K562 (cell line): Measurements from ENCODE around the gene ZNF385D. TPM values are rescaled to one million over a fixed set of nuclear protein-coding genes. Genes with fewer than 3 reads are reported as not detected.
A peak's percentile ranks its signal among the peaks of the same experiment; 100 is the strongest.

Experiments
- BRF1 ChIP-seq: IDR thresholded peaks from 3 replicates; pipeline ENCODE4 v1.6.1; 2011; ENCODE audit warnings: borderline replicate concordance, mild to moderate bottlenecking; ENCODE audit not compliant: insufficient read length; ENCODE audit errors: extremely low read depth
- CBFA2T2 ChIP-seq: fragments of 450-650 bp; conservative IDR thresholded peaks from 2 replicates; pipeline ENCODE4 v1.6.1; 2017; ENCODE audit warnings: mild to moderate bottlenecking
- FOXJ3 ChIP-seq: sonication (generic); formaldehyde crosslinking; IDR thresholded peaks from 2 replicates; pipeline ENCODE4 v1.4.0; 2020; ENCODE audit warnings: mild to moderate bottlenecking, missing genetic modification reagents
- GATAD2A ChIP-seq: fragments of 450-650 bp; IDR thresholded peaks from 2 replicates; pipeline ENCODE4 v1.6.1; 2017
- HDAC2 ChIP-seq: fragments of 450-650 bp; IDR thresholded peaks from 2 replicates; pipeline ENCODE4 v1.6.1; 2016; ENCODE audit warnings: mild to moderate bottlenecking
- HNRNPLL ChIP-seq: fragments of 200-400 bp; formaldehyde crosslinking; IDR thresholded peaks from 2 replicates; pipeline ENCODE4 v1.6.1; 2017; ENCODE audit warnings: low read length, low read depth, mild to moderate bottlenecking; ENCODE audit not compliant: poor library complexity, severe bottlenecking
- JUNB ChIP-seq: fragments of 450-650 bp; formaldehyde crosslinking; conservative IDR thresholded peaks from 2 replicates; pipeline ENCODE4 v1.4.0; 2020; ENCODE audit warnings: mild to moderate bottlenecking
- NFIX ChIP-seq: fragments of 250-450 bp; sonication (Bioruptor Pico); IDR thresholded peaks from 2 replicates; pipeline ENCODE4 v1.4.0; 2020; ENCODE audit warnings: low read depth, mild to moderate bottlenecking, moderate library complexity
- PTBP1 ChIP-seq: fragments of 200-400 bp; formaldehyde crosslinking; IDR thresholded peaks from 2 replicates; pipeline ENCODE4 v1.6.1; 2017; ENCODE audit warnings: low read depth, low read length
- RBM39 ChIP-seq: fragments of 200-400 bp; formaldehyde crosslinking; optimal IDR thresholded peaks from 2 replicates; pipeline ENCODE3; 2018; ENCODE audit warnings: low read depth, low read length
- SLC30A9 ChIP-seq: fragments of 250-450 bp; sonication (Bioruptor Pico); IDR thresholded peaks from 2 replicates; pipeline ENCODE4 v1.8.0; 2022; ENCODE audit warnings: mild to moderate bottlenecking, moderate library complexity
- SMARCA4 ChIP-seq: fragments of 450-650 bp; IDR thresholded peaks from 2 replicates; pipeline ENCODE4 v1.6.1; 2016
- SPI1 ChIP-seq: IDR thresholded peaks from 2 replicates; pipeline ENCODE4 v1.6.1; 2011; ENCODE audit warnings: low read depth, low read length, control low read depth, borderline replicate concordance
- TEAD1 ChIP-seq, 2 experiments: fragments of 450-650 bp in 1 of 2; sonication (generic) in 1 of 2; formaldehyde crosslinking; IDR thresholded peaks; 2 replicates each; pipeline versions ENCODE4 v1.4.0 to v1.8.0; 2020 to 2022; ENCODE audit warnings: mild to moderate bottlenecking in 2 of 2, missing genetic modification reagents in 1 of 2
- ZNF436 ChIP-seq: fragments of 250-450, 450-650 bp; sonication (Bioruptor Pico); formaldehyde crosslinking; IDR thresholded peaks from 2 replicates; pipeline ENCODE4 v1.7.0; 2020; ENCODE audit warnings: mild to moderate bottlenecking
- ZNF780A ChIP-seq: fragments of 250-450 bp; sonication (Bioruptor Pico); IDR thresholded peaks from 2 replicates; pipeline ENCODE4 v1.5.0; 2021; ENCODE audit warnings: mild to moderate bottlenecking
- polyA plus RNA-seq, 8 experiments: library from polyadenylated mRNA; depleted of rRNA in 4 of 8; stranded (reverse) in 5 of 8; unstranded in 3 of 8; fragments of >200 nt; fragmentation: Nextera tagmentation in 2 of 8; fragmentation: Illumina TruSeq in 1 of 8; extraction: Ambion mirVana in 2 of 8; extraction: Trizol in 1 of 8; gene quantifications; 2 replicates each; pipeline versions ENCODE4 v1.2.1 to v1.2.3, GENCODE V29; 2011 to 2014; ENCODE audit warnings: inconsistent platforms in 1 of 8, missing spikeins in 1 of 8
- total RNA-seq, 7 experiments: library from RNA; depleted of rRNA in 6 of 7; stranded (reverse); fragments of >200 nt in 6 of 7; fragmentation: Illumina TruSeq in 2 of 7; extraction: Trizol in 2 of 7; gene quantifications; 2 replicates each; pipeline versions ENCODE4 v1.2.1 to v1.2.3, GENCODE V29; 2011 to 2021; ENCODE audit warnings: low replicate concordance in 1 of 7
- TF ChIP-seq, protein P1 (sequence below), 2 experiments: fragments of 450-650 bp; IDR thresholded peaks; 2 replicates each; pipeline ENCODE4 v1.6.1; 2016; ENCODE audit warnings: mild to moderate bottlenecking in 2 of 2, borderline replicate concordance in 1 of 2, low read depth in 1 of 2, moderate library complexity in 1 of 2
- TF ChIP-seq, protein P2 (sequence below): fragments of 450-650 bp; conservative IDR thresholded peaks from 2 replicates; pipeline ENCODE4 v1.6.1; 2016; ENCODE audit warnings: missing genetic modification characterization, low read depth, mild to moderate bottlenecking, control low read depth, missing compliant biosample characterization

ZNF385D gene
- total and polyA plus RNA-seq, 9 of the 15 experiments (the other 6 are each of a cell fraction or from before 2014, with no cell fraction given) = 0.14 to 1.7 (median 0.51) TPM

DNA sequence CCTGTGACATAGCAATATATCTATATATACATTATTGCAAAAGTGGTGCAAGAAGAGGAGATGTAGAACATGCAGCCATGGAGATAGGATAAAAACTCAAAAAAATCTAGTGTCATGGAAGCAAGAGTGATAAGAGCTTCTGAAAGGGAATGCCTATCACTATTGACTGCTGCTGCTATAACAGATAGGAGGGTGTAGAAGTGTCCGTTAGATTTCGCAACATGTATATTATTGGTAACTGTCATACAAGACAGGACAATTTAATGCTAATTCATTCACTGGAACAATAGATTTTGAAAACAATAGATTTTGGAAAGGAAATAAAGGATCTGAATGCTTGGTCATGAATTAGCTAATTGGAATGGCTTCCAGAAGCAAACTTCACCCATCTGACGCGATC lies 224.5 kb downstream of the ZNF385D start (continued):
- TF ChIP-seq, protein P1, sequence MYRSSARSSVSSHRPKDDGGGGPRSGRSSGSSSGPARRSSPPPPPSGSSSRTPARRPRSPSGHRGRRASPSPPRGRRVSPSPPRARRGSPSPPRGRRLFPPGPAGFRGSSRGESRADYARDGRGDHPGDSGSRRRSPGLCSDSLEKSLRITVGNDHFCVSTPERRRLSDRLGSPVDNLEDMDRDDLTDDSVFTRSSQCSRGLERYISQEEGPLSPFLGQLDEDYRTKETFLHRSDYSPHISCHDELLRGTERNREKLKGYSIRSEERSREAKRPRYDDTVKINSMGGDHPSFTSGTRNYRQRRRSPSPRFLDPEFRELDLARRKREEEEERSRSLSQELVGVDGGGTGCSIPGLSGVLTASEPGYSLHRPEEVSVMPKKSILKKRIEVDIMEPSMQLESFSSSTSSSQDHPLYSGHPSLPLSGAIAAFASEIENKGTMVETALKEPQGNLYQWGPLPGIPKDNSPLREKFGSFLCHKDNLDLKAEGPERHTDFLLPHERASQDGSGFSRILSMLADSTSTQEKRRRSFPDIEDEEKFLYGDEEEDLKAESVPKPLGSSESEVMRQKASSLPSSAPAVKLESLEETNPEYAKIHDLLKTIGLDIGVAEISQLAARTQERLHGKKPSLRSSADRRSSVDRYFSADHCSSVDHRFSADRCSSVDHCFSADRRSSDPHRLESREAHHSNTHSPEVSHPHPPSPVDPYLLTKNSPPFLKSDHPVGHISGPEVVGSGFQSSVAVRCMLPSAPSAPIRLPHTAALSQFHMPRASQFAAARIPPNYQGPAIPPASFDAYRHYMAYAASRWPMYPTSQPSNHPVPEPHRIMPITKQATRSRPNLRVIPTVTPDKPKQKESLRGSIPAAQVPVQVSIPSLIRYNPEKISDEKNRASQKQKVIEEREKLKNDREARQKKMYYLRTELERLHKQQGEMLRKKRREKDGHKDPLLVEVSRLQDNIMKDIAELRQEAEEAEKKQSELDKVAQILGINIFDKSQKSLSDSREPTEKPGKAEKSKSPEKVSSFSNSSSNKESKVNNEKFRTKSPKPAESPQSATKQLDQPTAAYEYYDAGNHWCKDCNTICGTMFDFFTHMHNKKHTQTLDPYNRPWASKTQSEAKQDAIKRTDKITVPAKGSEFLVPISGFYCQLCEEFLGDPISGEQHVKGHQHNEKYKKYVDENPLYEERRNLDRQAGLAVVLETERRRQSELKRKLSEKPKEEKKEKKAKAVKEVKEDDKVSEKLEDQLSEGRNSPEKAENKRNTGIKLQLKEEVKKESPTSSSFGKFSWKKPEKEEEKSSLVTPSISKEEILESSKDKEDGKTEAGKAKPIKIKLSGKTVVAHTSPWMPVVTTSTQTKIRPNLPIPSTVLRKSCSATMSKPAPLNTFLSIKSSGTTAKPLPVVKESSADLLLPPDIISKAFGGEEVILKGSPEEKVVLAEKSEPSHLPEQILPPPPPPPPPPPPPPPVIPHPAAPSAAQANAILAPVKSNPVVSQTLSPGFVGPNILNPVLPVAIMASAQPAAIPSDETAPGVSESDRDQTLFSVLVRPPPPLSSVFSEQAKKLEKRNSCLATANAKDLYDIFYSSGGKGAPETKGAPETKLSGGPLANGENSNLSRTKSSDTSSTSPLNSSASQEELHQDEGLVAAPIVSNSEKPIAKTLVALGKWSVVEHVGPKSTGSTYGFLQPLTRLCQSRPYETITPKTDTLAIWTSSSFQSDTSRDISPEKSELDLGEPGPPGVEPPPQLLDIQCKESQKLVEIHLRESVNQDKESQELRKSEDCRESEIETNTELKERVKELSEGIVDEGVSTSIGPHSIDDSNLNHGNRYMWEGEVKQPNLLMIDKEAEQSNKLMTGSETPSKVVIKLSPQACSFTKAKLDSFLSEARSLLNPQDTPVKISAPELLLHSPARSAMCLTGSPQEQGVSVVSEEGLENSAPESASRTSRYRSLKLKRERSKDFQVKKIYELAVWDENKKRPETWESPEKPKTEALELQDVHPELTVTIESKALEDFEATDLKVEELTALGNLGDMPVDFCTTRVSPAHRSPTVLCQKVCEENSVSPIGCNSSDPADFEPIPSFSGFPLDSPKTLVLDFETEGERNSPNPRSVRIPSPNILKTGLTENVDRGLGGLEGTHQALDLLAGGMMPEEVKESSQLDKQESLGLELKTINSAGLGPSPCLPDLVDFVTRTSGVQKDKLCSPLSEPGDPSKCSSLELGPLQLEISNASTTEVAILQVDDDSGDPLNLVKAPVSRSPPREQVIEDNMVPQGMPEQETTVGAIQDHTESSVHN (IDR thresholded peaks at IDR 0.05; ENCODE audit: borderline replicate concordance in 1 of 2, low read depth in 1 of 2) = no peak
- TF ChIP-seq HNRNPLL (no peak), HDAC2 (no peak), GATAD2A (no peak), NFIX (CRISPR knock-in tag) (no peak), BRF1 (no peak), JUNB (CRISPR knock-in tag) (no peak), FOXJ3 (no peak), PTBP1 (no peak), SLC30A9 (CRISPR knock-in tag) (no peak), RBM39 (no peak), SPI1 (no peak), ZNF780A (no peak), CBFA2T2 (peak; percentile 74), ZNF436 (no peak), TEAD1 (CRISPR knock-in tag; IDR thresholded peaks at IDR 0.05) (no peak), SMARCA4 (peak; percentile 65; the same call in 1 of the 2 replicates)
- TF ChIP-seq, protein P2, sequence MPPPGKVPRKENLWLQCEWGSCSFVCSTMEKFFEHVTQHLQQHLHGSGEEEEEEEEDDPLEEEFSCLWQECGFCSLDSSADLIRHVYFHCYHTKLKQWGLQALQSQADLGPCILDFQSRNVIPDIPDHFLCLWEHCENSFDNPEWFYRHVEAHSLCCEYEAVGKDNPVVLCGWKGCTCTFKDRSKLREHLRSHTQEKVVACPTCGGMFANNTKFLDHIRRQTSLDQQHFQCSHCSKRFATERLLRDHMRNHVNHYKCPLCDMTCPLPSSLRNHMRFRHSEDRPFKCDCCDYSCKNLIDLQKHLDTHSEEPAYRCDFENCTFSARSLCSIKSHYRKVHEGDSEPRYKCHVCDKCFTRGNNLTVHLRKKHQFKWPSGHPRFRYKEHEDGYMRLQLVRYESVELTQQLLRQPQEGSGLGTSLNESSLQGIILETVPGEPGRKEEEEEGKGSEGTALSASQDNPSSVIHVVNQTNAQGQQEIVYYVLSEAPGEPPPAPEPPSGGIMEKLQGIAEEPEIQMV (tag) = no peak
